GM18508 (cell line): ENCODE results near the gene MSX2.

Experiments
- ATAC-seq: cut with Tn5 transposase; IDR thresholded peaks from one replicate; pipeline ENCODE4 v1.9.1; 2021; ENCODE audit warnings: moderate number of reproducible peaks; ENCODE audit not compliant: insufficient read depth, unreplicated experiment

MSX2 gene

DNA sequence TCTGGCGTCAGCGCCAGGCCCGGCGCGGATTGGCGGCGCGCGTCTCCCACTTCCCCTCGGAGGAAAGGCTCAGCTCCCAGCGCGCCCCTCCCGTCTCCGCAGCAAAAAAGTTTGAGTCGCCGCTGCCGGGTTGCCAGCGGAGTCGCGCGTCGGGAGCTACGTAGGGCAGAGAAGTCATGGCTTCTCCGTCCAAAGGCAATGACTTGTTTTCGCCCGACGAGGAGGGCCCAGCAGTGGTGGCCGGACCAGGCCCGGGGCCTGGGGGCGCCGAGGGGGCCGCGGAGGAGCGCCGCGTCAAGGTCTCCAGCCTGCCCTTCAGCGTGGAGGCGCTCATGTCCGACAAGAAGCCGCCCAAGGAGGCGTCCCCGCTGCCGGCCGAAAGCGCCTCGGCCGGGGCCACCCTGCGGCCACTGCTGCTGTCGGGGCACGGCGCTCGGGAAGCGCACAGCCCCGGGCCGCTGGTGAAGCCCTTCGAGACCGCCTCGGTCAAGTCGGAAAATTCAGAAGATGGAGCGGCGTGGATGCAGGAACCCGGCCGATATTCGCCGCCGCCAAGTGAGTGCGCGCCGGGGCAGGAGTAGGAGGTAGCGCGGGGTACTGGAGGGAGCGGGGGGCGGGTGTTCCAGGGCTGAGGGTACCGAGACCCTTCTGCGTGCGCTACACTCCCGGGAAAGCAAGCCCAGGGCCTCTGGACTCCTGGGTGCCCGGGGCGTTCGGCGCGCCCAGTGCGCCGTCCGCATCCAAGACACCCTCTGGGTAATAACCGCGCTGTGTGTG lies at the start of gene MSX2:
Gene MSX2 (plus strand): TSS at position 99 of the 777 bp plus-strand sequence. CDS start 78 bp downstream, at position 177.
- no peak for ATAC-seq

DNA sequence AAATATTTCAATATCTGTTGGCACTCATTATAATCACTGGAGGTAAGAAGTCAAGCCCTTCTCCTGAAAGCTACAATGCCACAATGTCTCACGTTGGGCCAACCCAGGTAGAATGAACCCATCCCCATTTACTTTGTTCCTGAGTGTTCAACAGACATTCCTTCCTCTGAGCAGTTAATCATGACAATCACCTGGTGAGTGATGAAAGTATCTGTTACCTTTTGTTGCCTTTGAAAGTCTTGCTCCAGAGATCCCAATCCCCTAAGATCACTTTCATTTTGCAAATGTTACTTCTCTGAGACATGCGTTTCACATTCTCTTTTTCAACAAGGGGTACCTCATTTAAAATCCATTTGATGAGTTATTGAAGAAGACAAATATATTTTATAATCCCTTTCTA lies 49.3 kb upstream of the MSX2 start:
- ATAC-seq, result no peak

DNA sequence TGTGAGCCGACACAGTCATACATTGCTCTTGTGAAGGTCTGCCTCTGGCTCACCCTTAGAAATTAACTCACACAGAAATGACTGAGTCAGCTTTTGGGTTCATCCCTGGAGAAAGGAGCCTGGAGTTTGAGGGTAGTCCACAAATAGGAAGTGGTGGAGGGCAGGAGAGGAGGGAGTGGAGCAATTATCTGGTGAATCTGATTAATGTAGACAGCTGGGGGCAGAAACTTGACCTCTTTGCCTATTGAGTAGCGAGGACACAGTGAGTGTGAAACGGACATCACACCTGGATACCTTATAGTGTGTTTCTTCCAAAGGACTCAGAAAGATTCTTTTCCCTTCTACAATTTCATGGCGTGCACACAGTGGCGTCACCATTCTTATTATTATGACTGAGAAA lies 48.5 kb upstream of the MSX2 start:
- no peak for ATAC-seq

DNA sequence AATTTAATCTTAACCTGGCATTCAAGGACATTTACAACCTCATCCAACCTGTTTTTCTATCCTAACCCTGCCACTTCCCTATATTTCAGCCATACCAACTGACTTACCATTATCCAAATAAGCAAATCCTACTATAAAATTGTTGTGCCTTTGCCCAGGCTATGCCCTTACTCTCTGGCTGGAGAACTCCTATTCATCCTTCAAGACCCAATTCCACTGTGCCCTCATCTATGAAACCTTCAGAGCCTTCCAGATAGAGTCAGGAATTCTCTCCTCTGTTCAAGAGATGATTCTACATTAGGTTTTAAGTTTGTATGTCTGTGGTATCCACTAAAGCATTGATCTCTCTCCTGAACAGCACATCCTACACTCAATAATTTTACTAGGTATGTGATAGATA lies 46.3 kb upstream of the MSX2 start:
- no peak for ATAC-seq

DNA sequence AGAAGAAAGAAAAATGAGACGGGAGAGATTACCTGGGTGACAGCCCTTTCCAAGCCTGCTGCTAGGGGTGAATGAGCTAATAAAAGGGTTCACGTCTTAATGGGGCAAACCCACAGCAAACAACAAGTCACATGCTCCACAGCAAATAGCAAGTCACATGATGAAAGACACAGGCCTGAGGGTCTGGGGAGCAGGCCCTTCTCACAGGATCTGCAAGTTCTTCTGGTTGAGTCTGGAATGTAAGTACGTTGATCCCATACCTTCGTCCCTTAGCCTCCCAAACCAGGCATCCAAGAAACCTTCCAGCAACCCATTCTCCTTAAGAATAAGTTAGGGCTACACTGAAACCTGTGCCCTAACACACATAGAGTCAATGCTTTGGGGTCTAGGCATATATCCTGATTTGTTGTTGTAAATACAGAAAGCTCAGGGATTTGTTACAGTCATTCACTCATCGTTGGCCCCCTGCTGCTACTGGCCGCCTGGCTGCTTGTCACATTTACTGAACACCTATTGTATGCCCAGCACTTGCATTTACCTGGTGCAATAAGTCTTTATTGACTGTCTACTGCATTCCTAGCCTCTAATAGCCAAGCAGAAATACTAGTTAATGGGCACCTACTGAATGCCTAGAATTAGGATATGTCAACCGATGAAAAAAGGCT lies 43.3 kb upstream of the MSX2 start:
- ATAC-seq, result no peak

- ATAC-seq, result no peak
Observed at GRCh38 chr5:174687503-174687902, 36.9 kb upstream of the MSX2 start.

- no peak for ATAC-seq
Observed at GRCh38 chr5:174688441-174689354, 35.7 kb upstream of the MSX2 start.

- no peak for ATAC-seq
Observed at GRCh38 chr5:174690271-174690670, 34.1 kb upstream of the MSX2 start.

GRCh38 chr5:174692381-174692780 lies 32.0 kb upstream of the MSX2 start:
- no peak for ATAC-seq

GRCh38 chr5:174692982-174693422 lies 31.4 kb upstream of the MSX2 start:
- ATAC-seq, result no peak

DNA sequence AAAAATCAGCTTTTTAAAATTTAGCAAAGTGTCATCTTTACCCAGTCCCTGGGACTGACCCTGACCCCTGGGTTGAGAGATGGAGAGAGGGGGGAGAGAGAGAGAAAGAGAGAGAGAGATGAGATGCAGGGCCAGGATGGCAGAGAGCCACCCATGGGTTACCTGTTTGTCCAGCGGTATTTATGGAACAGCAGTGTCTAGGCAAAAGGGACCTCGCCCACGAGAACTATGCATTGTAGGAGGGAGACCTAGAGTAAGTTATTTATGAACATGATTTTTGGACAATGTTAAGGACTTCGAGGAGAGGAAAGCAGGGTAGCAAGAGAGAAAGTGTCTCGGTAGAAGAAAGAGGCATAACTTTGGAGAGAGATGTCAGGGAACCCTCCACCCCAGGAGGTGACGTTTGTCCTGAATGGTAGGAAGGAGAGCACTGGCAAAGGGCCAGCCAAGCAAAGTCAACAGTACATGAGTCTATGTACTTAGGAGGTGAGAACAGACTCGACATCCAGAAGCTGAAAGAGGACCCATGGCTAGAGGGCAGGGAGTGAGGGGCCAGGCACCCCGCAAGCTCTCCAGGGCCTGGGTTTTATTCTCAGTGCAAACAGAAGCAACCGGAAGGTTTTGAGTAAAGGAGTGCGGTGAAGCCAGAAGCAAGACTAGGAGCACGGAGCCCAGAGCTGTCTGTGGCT lies 30.5 kb upstream of the MSX2 start:
- no peak for ATAC-seq

- ATAC-seq, result no peak
Observed at GRCh38 chr5:174694611-174695010, 29.8 kb upstream of the MSX2 start.

GRCh38 chr5:174698156-174698555 lies 26.2 kb upstream of the MSX2 start:
- no peak for ATAC-seq

DNA sequence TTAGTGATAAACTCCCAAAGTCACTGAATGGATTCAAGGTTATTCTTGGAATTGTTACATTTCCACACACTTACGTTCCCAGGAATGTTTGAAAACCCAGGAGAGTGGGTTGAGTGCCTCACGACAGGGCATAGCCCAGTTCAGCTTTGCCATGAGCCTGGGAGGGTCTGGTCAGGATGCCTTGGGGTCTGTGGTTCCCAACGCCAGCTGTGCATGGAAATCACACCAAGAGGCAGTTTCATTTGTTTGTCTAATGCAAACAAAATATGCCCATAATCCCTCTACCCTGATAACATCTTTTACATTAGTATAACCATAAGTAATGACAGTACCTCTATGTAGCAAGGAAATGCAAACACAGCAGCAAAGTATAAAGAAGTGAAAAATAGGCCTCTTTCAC lies 25.3 kb upstream of the MSX2 start:
- ATAC-seq, result no peak

GRCh38 chr5:174706997-174707572 lies 17.3 kb upstream of the MSX2 start:
- ATAC-seq, result no peak

DNA sequence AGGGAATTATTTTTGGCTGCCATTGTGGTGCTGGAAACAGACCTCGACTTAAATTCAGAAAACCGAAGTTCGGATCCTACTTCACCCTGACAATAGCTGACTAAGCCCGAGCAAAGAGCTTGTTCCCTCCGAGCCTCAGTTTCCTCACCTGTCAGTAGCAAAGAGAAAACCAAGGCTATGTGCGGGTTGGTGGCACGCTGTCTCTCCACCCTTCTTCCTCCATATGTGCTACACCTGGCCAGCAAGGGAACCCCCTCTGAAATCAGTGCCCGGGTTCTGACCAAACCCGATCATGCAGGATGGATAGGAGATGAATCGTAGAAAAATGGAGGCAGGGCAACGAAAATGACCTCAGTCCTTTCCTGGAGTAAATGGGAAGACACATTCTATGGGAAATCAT lies 16.7 kb upstream of the MSX2 start:
- no peak for ATAC-seq

DNA sequence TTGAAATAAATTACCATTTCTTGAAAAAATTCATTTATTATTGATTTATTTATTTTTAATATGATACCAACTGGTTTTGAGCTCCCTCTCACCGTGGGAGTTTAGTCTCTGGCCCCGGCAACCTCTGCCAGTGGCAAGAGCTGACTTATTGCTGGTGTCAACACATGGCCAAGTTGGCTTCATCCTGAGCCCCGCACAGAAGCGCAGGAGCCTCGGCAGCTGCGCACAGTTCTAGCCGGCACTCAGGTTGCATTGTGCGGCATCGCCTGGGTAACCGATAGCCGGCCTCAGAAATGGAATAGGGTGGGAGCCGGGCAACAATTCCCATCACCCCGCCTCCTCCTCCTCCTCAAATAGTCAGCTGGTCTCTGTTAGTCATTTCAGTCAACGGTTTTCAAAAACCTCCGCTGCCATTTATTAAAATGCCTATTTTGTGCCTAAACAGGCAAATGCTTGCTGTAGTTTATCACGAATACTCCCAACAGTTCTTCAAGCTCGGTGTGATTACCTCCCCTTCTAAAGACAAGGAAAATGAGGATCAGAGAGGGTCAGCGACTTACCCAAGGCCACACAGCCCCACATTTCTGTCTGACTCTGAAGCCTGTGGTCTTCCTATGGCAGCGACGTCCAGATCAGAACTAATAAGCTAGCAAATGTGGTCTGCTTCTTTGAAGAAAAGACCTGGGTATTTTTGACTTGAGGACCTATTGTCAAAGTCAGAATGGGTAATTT lies 15.7 kb upstream of the MSX2 start:
- ATAC-seq, result no peak

DNA sequence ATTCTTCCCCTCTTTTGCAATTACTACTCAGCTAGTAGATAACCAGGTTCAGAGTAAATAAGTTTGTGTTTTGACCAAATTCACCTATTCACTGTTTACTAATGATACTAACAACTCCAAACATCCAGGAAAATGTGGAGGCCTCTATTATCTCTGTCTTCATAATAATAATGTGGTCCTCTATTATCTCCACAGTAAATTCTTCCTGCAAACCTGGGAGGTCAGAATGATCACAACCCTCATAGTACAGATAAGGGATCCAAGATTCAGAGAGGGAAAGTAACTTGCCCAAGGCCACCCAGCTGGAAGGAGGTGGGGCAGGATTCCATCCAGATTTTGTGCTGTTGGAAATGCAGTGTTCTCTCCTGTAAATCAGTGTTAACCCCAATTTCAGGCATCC lies 9.6 kb upstream of the MSX2 start:
- no peak for ATAC-seq

DNA sequence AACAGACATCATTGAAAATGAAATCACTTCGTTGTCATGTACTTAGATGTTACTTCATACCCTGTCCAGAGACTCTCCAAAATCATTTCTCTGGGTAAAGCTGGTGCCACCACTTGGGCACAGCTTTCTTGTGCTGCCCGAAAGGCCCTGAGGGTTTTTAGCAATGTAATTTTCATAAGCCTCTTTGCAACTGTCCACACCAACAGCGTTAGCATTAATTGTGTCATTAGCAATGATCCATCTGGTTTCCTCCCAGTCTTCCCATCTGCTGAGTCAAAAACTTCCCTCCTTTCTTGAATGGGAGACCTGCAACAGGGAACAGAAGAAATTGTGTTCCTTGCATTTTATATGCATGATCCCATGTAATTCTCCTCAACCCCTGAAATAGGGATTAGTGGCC lies 8.6 kb upstream of the MSX2 start:
- no peak for ATAC-seq
